RKO (cell line): Measurements from ENCODE around the gene NEK7.

Source experiments
- DNase-seq: peaks from one replicate; pipeline ENCODE4 v3.0.0-alpha.2; 2016; ENCODE audit warnings: low spot score

The NEK7 gene

GRCh38 chr1:198350456-198350855 is 193.7 kb downstream of the NEK7 start:
- no peak for DNase-seq

DNA sequence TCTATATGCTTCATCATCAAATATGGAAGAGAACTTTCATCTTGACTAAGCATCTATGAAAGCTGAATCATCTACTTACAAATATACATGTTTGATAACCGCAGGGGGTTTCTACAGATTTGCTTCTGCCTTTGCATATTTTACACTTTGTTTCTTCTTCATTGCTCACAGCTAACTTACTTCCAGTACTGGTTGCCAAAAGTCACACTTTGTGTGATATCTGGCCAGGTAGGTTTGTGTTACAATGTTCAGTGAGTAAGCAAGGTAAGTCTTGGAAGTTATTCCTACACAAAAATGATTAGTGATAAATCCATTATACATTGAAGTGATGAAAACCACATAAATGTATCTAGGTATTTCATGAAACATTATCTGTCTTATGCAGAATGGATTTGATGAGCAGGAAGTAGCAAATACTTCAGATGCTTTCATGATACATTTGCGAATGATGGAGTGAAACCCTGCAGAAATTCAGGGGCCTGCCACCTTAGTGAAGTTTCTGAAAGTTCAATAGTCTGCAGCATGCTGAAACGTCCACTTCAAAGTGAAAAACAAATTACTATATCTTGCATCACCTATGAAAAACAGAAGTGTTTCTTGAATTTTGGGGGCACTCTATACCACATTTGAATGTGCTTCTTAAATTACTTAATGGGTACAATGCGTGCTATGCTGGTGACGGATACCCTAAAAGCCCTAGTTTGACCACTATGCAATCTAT is 196.3 kb downstream of the NEK7 start:
- no peak for DNase-seq

- no peak for DNase-seq
Observed at GRCh38 chr1:198357937-198358336, 201.1 kb downstream of the NEK7 start.

GRCh38 chr1:198359024-198359653 is 202.3 kb downstream of the NEK7 start:
- peak; percentile 10 for DNase-seq

DNA sequence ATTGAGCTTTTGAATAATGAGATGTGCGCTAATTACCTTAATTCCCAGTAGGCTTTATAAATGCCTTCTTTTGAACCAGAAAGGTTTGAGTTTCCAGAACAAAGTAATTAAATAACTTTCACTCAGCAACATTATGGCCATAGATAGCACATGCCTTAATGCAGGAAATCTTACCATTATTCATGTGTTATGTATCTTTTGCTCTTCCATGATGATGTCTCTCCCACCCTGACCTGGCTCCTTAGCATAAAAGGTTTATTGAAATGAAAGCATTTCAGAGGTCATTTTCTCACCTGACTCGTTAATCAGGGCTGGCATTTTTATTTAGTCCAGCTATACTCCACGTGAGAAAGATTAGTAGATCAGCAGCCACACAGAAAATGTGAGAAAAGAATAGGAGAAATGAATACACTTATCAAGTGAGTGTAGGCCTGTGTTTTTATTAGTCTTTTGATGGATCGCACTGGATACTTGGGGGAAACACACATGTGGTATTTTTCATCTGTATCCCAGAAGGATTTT is 203.5 kb downstream of the NEK7 start:
- DNase-seq: no peak

GRCh38 chr1:198361237-198361767 is 204.5 kb downstream of the NEK7 start:
- no peak for DNase-seq

DNA sequence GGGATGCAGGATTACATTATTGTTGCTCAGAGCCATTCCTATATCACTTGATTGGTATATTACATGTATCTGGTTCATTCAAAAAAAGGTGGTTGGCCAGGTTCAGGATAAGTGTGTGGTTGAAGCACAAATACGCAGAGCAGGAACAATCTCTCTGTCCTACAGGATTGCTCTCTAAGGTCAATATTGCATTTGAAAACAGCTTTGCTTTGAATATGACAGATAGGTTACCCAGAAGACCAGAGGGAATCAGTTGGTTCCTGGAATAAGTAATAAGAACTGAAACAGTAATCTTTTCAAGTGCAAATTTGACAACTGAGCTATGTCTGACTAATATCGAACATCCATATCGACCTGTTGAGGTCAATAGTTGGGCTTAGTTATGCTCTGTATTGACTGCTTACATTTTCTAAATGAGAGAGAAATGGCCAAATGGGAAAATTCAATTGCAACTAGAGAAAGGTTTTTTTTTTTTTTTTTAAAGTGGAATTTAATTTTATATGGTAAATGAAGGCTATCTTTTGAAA is 206.9 kb downstream of the NEK7 start:
- DNase-seq: no peak

DNA sequence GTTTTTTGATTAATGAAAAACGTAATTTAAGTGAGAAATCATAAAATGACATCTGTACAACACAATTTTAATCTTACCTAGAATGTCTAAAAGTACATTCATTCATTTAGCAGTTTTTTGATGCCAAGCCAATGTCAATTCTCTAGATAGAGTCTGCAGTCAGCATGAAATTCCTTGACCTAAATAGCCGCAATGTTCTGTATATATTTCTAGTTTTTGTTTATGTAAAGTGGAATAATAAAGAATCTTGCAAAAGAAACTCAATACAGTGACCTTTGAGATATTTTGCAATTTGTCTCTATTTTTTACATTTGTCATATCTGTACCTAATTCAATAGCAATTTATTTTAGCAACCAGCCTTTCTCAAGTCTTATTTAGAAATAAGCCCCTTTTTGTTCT is 207.7 kb downstream of the NEK7 start:
- DNase-seq: no peak

DNA sequence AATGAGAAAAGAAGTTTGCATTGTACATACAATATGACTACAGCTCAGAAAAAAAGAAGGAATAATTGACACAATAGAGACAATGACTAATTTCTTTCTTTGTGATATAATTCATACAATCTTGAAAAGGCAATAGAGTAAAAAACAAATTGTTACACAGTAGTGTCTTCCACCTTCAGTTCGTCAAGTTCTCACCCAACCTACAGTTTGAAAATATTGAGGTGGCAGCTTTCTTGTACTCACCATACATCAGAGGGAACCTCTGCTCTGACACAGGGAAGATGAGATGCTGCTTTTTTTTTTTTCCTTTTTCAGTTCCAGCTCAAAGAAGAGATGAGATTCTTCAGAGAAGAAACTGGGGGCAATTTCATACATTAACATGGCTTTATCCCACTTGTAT is 210.5 kb downstream of the NEK7 start:
- no peak for DNase-seq

DNA sequence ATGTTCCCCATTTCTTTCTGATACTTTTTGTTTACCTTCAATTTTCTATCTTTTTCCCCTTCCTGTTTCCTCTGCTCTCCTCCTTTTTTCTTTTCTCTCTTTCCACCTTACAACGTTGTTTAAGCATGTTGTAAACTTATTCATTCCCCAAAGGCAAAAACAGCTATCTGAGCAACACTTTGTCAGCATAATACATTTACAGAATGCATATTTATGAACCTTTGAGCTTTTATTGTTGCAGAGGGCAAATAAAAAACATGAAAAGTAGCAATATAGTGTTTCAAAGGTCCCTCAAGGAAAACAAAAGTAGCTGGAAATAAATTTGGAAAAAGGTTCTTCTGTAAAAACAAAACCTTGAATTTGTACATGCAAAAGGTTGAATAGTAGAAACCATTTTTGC is 214.2 kb downstream of the NEK7 start:
- DNase-seq: no peak
